Stomach (tissue), 4 donors: ENCODE results near the gene CAMK2N1.

Experiments used
- EP300 ChIP-seq: sonication (generic); formaldehyde crosslinking; IDR thresholded peaks from one replicate; pipeline ENCODE4 v1.6.1; 2017; ENCODE audit warnings: antibody characterized with exemption
- POLR2A ChIP-seq, 4 donors: fragments of 450-650 bp; IDR thresholded peaks; one replicate each; pipeline ENCODE4 v1.6.1; 2016; ENCODE audit warnings: antibody characterized with exemption in 4 of 4, control low read depth in 2 of 4, mild to moderate bottlenecking in 1 of 4, moderate library complexity in 1 of 4
- POLR2AphosphoS5 ChIP-seq, 3 donors: sonication (generic); formaldehyde crosslinking; IDR thresholded peaks; one replicate each; pipeline ENCODE4 v1.6.1; 2016; ENCODE audit warnings: antibody characterized with exemption in 3 of 3
- TF ChIP-seq, protein P1 (sequence below), 7 experiments: fragments of 450-650 bp in 4 of 7; fragments of 200-600 bp in 3 of 7; sonication (generic) in 3 of 7; IDR thresholded peaks; one replicate each; pipeline ENCODE4 v1.5.1; 2016 to 2019; ENCODE audit warnings: antibody characterized with exemption in 7 of 7, control low read depth in 2 of 7, mild to moderate bottlenecking in 1 of 7

DNA sequence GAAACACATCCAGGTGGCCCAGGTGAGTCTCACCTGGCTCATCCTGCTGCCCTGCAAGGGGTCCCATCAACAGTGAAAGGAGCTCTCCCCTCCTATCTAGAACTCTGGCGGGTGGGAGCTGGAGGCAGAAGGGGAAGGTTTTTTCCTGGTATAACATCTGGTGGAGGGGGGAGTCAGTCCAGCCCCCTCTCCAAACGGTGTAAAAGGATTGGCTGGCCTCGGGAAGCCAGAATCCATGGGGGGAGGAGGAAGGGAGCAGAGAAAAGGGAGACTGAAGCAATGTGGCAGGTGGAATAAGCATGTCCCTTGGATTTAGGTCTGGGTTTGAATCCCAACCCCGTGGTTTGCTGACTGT lies 1.2 kb upstream of the CAMK2N1 start:
- TF ChIP-seq, protein P1, sequence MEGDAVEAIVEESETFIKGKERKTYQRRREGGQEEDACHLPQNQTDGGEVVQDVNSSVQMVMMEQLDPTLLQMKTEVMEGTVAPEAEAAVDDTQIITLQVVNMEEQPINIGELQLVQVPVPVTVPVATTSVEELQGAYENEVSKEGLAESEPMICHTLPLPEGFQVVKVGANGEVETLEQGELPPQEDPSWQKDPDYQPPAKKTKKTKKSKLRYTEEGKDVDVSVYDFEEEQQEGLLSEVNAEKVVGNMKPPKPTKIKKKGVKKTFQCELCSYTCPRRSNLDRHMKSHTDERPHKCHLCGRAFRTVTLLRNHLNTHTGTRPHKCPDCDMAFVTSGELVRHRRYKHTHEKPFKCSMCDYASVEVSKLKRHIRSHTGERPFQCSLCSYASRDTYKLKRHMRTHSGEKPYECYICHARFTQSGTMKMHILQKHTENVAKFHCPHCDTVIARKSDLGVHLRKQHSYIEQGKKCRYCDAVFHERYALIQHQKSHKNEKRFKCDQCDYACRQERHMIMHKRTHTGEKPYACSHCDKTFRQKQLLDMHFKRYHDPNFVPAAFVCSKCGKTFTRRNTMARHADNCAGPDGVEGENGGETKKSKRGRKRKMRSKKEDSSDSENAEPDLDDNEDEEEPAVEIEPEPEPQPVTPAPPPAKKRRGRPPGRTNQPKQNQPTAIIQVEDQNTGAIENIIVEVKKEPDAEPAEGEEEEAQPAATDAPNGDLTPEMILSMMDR (IDR thresholded peaks at IDR 0.05) = no peak
- TF ChIP-seq POLR2A (IDR thresholded peaks at IDR 0.05) (no peak), POLR2AphosphoS5 (IDR thresholded peaks at IDR 0.05) (no peak), EP300 (no peak)
